Activated T-helper 1 cell treated with Interleukin-2 at 50 U/mL for 16 hours (primary cell): ENCODE measurements around the gene GREM2.

Experiments used
- DNase-seq: peaks from one replicate; pipeline ENCODE4 v3.0.0-alpha.2; 2020; ENCODE audit warnings: low read depth

The GREM2 gene

GRCh38 chr1:240559781-240560180, 52.2 kb downstream of the GREM2 start:
- no peak for DNase-seq

- no peak for DNase-seq
These were observed 56.4 kb downstream of the GREM2 start for GRCh38 chr1:240555524-240555923.

DNA sequence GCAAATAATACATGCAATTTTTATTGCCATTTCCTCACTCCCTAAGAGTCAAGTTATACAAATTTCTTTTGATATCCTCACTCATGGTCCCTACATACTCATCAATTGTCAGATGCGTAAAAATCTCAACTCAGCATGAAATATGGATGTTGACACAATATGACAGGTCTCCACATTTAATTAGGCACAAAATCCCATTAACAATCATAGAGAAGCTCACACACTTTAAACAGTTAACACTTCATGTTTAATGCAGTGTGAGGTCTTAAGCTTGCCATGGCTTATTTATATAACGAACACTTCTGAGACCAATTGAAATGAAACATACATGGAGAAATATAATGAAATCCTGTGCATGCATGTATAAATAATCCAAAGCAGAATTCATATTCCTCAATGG, 58.6 kb downstream of the GREM2 start:
- no peak for DNase-seq

DNA sequence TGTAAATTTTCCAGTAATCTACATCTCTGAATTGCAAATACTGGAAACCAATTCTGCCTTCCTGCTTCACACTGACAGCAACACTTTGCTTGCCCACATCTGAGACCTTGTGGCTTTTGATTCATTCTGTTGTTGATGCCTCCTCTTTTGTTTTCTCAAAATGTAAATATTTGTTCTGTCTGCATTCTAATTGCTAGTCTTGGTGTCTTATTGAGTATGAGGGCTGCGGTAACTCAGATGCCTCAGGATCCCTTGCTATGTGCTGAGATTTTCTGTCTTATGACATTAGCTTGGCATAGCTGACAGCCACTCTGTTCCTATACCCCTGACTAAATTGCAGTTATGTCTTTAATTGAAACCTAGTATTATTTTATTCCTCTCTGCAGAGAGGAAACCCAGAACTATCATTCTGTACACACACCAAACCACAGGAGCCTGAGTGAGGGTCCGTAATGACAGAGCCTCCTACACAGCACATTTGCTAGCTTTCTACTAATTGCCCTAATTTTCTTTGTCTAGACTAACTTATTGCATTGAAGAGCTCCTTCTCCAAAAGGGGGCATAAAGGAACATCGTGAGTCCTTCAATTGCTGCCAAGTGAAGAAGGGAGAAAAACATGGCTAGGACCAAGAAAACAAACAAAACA, 72.1 kb downstream of the GREM2 start:
- no peak for DNase-seq

DNA sequence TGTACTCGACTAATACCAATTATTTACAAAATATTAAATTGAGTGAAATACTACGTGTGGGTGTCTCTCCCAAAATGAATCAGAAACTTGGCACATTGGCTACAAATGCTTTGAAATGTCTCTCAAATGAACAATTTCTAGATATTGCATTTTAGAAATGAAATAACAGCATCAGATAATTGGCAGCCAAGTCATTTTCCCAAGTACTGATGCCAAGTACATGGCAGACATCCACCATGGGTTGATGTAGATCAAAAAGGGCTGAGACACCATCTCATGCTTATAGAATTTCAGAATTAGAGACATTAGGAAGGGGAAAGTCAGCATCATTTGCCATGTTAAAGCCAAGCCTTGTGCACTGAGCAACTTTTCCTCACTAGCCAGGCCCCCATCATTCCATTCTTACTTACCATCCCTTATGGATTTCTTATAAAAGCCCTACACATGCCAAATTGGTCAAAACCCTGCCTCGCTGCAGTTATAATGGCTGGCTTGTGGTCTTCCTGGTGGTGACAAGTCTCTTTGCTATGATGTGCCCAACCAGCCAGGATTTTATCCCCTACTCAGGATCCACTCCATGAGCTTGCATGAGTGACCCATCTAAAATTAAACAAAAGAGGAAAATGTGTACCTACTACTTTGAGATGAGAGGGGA, 73.1 kb downstream of the GREM2 start:
- no peak for DNase-seq

GRCh38 chr1:240533154-240533780, 78.7 kb downstream of the GREM2 start:
- no peak for DNase-seq

DNA sequence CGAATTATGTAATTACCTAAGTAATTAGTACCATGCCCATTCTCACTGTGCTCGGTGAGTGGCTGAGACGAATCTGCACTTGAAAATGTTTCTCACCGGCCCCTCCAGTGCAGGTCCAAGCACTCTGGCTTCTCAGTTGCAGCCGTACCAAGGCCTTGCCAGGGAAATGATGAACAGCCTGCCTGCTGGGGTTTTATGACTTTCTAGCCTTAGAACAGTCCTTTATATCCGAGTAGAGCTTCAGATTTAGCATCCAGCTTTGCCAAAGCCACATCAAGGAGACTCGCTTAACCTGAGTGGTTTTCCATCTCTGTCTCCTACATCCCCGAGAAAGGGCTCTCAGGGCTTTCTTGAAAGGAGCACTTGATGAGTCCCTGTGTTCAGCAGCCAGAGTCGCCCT, 83.4 kb downstream of the GREM2 start:
- no peak for DNase-seq

GRCh38 chr1:240527086-240527485, 84.9 kb downstream of the GREM2 start:
- DNase-seq: no peak

GRCh38 chr1:240526312-240526711, 85.6 kb downstream of the GREM2 start:
- no peak for DNase-seq

- no peak for DNase-seq
These were observed 87.4 kb downstream of the GREM2 start for GRCh38 chr1:240524356-240525069.

DNA sequence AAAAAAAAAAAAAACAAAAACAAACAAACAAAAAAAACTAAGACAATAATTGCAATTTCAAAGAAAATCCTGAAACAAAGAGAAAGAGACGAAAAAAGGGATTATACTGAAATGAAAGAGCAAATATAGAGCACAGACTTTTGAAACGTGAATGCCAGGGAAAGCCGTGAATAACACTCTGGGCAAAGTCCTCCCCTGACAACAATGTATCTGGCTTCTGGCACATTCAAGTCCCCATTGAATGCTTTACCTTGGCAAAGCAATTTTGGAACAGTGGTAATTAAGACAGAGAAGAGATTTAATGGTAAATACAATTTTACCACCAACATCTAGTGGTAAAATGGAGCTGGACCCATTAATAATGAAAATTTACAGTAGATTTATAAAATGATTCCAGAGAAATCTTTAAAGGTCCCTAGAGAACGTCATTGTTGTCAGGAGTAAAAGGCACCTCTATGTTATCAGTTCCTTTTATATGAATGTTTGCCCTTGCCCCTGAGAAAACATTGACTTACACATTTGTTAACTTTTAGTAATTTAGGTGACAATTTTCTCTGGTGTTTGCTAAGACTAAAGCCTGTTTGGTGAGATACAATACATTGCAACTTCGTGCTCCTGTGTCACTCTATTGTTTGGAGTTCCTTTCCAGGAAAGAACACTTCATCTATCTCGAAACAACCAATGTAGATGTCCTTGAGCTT, 89.7 kb downstream of the GREM2 start:
- no peak for DNase-seq

GRCh38 chr1:240517891-240518290, 94.1 kb downstream of the GREM2 start:
- DNase-seq: no peak

DNA sequence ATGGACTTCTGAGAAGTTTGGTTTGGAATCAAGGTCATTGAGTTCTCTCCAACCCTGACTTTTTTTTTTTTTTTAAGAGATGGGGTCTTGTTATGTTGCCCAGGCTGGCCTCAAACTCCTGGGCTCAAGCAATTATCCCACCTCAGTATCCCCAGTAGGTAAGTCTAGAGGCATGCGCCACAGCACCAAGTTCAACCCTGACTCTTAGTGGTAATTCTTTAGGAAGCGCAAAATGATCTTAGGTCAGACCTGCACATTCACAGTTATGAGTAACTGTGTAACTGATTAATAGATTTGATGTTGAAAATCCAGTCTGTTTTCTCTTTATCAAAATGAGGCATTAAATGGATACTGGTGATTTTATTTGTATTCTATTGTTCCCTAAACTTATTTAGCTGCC, 95.9 kb downstream of the GREM2 start:
- DNase-seq: no peak

DNA sequence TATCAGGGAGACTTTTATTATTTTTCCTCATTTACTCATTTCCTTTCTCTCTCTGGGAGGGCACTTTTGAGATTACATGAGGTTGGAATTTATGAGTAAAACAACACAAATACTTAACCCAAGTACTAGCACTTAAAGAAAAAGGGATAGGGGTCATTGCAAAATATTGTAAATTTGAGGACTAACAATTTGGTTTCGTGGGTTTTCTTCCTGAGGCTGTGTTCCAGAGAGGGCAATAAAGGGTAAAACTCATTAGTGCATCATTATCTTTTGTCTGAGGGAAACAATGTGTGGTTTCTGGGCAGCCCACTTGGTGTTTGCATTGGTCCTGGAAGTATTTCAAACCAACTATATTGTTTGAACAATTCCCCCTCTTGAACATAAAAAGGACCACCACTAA, 96.5 kb downstream of the GREM2 start:
- DNase-seq: no peak

DNA sequence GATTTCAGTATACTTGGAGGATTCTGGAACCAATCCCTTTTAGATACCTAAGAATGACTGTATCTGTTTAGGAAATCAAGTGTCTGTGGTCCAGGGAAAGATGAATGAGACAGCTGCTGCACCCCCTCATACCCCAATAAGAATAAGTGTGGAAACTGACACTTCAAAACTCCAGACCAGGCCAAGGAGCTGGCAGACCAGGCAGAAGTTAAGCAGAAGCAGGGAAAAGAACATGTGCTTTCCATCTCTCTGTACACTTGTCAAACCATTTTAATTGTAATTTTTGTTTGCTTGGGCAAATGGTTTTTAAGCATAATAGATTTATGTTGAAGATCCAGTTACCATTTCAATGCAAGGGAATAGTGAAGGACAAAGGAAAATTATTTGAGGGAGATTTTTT, 100.2 kb downstream of the GREM2 start:
- DNase-seq: no peak

DNA sequence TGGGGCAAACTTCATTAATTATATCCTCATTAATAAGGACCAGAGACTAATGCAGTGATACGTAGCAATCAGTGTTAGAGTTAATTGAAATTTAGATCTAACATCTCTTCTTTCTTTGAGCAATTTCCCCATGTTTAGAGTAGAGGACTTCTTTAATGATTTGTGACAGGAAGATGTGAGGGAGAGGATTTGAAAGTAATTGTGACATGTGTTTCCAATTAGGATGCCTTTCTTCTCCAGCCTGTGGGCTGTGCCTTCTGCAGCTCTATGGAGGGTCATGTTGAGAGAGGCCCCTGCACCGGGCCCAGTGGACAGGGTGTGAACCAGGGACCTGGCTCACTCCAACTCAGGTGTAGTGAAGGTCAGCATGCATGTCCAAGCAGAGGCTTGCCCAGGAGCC, 103.0 kb downstream of the GREM2 start:
- DNase-seq: no peak

GRCh38 chr1:240508201-240508600, 103.8 kb downstream of the GREM2 start:
- DNase-seq: no peak

DNA sequence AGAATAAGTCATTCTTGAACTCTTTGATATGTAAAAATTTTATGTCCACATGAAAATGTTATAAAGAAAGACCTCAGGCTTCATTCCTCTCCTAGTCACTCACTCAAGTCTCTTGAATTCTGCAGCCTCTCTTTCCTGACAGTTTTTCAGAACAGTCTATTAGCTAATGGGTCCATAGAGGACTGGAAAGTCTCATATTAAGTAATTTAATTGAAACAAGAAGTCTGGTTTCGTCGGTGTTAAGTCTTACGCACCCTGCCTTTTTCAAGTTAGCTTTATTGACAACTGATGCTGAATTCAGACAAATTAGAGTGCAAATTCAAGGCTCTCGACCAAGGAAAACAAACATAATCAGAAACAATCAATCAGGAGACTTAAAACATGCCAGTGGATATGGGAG, 105.8 kb downstream of the GREM2 start:
- no peak for DNase-seq

DNA sequence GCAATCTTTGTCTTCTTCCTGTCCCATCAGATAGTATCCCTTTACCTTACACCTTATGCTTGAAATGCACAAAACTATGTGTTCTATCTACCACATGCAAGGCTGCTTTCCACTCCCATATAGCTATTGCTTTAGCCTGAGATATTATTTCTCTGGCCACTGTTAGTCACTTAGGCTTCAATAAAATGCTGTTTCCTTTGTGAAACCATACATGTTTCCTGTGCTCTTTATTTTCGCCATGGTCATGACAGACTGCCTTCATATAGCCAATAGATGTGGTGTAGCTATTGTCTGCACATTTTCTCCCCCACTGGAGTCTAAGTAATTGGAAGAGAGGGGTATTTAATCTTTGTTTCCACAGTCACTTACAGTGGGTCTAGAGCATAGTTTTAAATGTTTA, 108.4 kb downstream of the GREM2 start:
- DNase-seq: no peak

DNA sequence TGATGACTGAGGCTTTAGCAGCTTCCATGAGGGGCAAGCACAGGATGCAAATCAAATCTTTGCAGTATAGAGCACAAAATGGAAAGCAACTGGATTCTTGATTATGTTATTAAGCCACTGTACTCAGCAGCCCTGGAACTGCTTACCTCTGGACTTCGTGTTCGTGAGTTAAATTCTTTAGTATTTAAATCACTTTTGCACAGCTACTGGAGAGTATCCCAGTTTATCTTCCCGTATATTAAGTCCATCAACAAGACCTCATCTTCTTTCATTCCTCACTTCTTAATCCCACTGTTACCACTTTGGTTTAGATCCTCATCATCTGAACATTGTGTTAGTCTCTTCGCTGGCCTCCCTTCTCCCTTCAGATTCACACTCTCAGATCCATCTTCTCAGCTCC, 108.9 kb downstream of the GREM2 start:
- DNase-seq: no peak

DNA sequence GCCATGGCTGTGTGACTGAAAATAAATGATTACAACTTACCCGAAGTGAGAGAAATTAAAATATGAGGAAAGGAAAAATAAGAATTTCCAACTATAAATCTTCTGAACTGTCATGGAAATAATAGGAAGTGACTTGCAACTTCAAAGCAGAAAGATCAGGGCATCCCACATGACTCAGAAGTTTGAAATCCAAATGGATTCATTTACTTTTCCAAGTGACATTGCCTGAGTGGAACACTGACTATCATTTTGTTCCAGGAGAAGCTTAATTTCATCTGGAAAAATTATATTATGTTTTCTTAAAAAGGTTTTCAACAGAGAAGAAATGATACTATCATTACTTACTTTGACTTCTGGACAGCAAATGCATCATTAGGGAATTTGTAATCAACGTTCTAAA, 110.8 kb downstream of the GREM2 start:
- no peak for DNase-seq

- no peak for DNase-seq
These were observed 111.3 kb downstream of the GREM2 start for GRCh38 chr1:240500647-240501046.
